ENCODE results near the gene MBIP.

GRCh38 chr14:36325853-36326252, 5.4 kb upstream of the MBIP start:
- TF ChIP-seq CTCF (IDR thresholded peaks at IDR 0.05; ENCODE audit: poor library complexity, severe bottlenecking) (no peak), REST (IDR thresholded peaks at IDR 0.05; ENCODE audit: borderline replicate concordance) (no peak), EP300 (conservative IDR thresholded peaks at IDR 0.05; ENCODE audit: poor library complexity, severe bottlenecking) (no peak), POLR2AphosphoS5 (IDR thresholded peaks at IDR 0.05) (no peak), RAD21 (conservative IDR thresholded peaks at IDR 0.05) (no peak), EZH2 (IDR thresholded peaks at IDR 0.05; ENCODE audit: borderline replicate concordance, insufficient read depth, low read length, poor library complexity, severe bottlenecking) (no peak), TAF1 (IDR thresholded peaks at IDR 0.05; ENCODE audit: low read depth) (no peak), MXI1 (conservative IDR thresholded peaks at IDR 0.05; ENCODE audit: poor library complexity, severe bottlenecking) (no peak), SMC3 (conservative IDR thresholded peaks at IDR 0.05; ENCODE audit: poor library complexity) (no peak)
